Measurements from ENCODE around the gene SVOPL. TPM values are rescaled to one million over a fixed set of nuclear protein-coding genes. Genes with fewer than 3 reads are reported as not detected.
"Not testable (repeated sequence)": the region's sequence is repeated elsewhere in the genome, so short reads cannot be mapped to it uniquely, and the experiment has no call there.

SVOPL gene
- total and polyA plus RNA-seq, 10 donors, result 0.13 to 0.97 (median 0.17) TPM; not detected in 7

- H3K4me3 ChIP-seq, result no peak overlapping the region
- no peaks in the 10 kb centered on the region for H3K27me3 ChIP-seq (replicated peaks in 1 of 7)
- intact Hi-C loops (cut with DNase I; ENCODE audit: low total_unique reads), result loop anchor here (5.0 to 10.0 kb wide), 3 partner anchors 284 to 736 kb away; partner anchors contain the start of gene CREB3L2
- H3K27ac ChIP-seq, result no peak overlapping the region
- DNase-seq, result peak; percentile 89
- no peaks in the 10 kb centered on the region for H3K36me3 ChIP-seq
- H3K4me1 ChIP-seq, result peaks cover 0 to 5% (median 0%) of the 10 kb centered on the region in 6 donors
- TF ChIP-seq CTCF (IDR thresholded peaks at IDR 0.05 in 8 of 11, conservative IDR thresholded peaks at IDR 0.05 in 3 of 11) (peak; percentile 44 to 89 (median 82)), POLR2A (IDR thresholded peaks at IDR 0.05) (no peak), POLR2AphosphoS5 (IDR thresholded peaks at IDR 0.05) (no peak)
- H3K9me3 ChIP-seq, result peaks cover 0 to 6% (median 0%) of the 10 kb centered on the region in 8 donors
- WGBS, 5 donors, result 32 to 35% (median 34%) methylated on average over 14 of the region's 14 CpGs
These were observed 37.6 kb upstream of the SVOPL start for GRCh38 chr7:138738551-138739335.

DNA sequence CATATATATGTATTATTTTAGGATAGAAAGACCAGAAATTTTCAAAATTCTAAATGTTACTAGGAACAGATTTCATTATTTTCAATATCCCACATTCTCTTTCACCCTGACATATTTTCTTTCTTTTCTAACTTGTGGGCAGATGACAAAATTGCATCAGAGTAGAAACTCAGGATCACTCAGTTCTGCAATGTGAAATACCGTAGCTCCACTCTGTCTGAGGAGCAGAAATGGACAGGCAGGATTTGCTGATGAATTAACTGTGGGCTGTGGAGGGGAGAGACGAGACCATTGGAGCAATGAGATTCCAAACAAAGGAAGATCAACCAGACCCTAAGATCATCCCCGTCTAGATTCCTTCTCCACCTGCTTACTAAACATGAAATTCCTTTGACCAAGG, 37.0 kb upstream of the SVOPL start:
- TF ChIP-seq POLR2AphosphoS5 (IDR thresholded peaks at IDR 0.05) (no peak), POLR2A (IDR thresholded peaks at IDR 0.05) (no peak), CTCF (IDR thresholded peaks at IDR 0.05 in 8 of 11, conservative IDR thresholded peaks at IDR 0.05 in 3 of 11) (no peak)
- no peak for DNase-seq
- peaks cover 0 to 6% (median 0%) of the 10 kb centered on the region in 8 donors for H3K9me3 ChIP-seq
- no peak overlapping the region for H3K27ac ChIP-seq
- WGBS, 5 donors, result 56 to 90% (median 70%) methylated on average over 3 of the region's 3 CpGs
- H3K36me3 ChIP-seq, result no peaks in the 10 kb centered on the region
- H3K4me3 ChIP-seq, result no peak overlapping the region
- peaks cover 0 to 5% (median 0%) of the 10 kb centered on the region in 6 donors for H3K4me1 ChIP-seq
- intact Hi-C loops (cut with DNase I; ENCODE audit: low total_unique reads), result loop anchor here (5.0 to 10.0 kb wide), 3 partner anchors 283 to 736 kb away; partner anchors contain the start of gene CREB3L2
- H3K27me3 ChIP-seq (replicated peaks in 1 of 7), result no peaks in the 10 kb centered on the region

DNA sequence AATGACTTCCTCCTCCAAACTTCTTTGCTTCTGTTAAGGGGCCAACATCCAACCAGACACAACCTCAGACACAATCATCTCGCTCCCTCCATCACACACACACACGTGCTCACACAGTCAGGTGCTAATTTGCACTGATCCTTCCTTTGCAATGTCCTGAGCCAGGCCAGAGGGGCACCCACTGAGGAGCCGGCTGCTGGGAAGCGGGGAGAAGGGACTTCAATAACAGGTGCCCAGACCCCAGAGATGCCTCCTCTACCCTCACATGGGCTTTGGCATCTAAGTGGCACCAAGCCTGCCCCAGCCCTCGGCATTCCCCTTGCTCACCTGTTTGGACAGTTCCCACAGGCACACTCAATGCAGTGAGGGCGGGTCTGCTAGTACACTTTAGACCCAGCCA, 34.2 kb upstream of the SVOPL start:
- intact Hi-C loops (cut with DNase I; ENCODE audit: low total_unique reads), result loop anchor here (5.0 to 10.0 kb wide), 3 partner anchors 281 to 733 kb away; partner anchors contain the start of gene CREB3L2

DNA sequence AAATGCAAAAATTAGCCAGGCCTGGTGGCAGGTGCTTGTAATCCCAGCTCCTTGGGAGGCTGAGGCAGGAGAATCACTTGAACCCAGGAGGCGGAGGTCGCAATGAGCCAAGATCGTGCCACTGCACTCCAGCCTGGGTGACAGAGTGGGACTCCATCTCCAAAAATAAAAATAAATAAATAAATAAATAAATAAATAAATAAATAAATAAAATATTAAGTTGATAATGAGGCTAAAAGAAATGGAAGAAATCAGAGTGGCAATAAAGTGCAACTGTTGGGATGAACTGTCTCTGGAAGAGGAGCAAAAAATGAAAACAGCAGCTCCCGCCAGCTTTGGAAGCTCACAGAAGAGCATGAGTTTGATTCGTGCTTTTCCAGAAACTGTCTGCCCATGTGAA, 30.6 kb upstream of the SVOPL start:
- intact Hi-C loops (cut with DNase I; ENCODE audit: low total_unique reads), result loop anchor here (10.0 kb wide), 1 partner anchor 277 kb away; no protein-coding TSS in a partner anchor
- not testable (repeated sequence) for DNase-seq
- WGBS, 5 donors, result 87 to 94% (median 92%) methylated on average over 5 of the region's 5 CpGs

More for the DNA sequence above, 34.2 kb upstream of the SVOPL start:
- H3K36me3 ChIP-seq, result no peaks in the 10 kb centered on the region
- H3K4me3 ChIP-seq, result no peak overlapping the region
- no peak for DNase-seq
- H3K9me3 ChIP-seq, result peaks cover 0 to 6% (median 0%) of the 10 kb centered on the region in 8 donors
- H3K27me3 ChIP-seq (replicated peaks in 1 of 7), result no peaks in the 10 kb centered on the region
- no peak overlapping the region for H3K27ac ChIP-seq
- TF ChIP-seq POLR2A (IDR thresholded peaks at IDR 0.05), result no peak
- no peak for TF ChIP-seq POLR2AphosphoS5 (IDR thresholded peaks at IDR 0.05)
- no peak for TF ChIP-seq CTCF (IDR thresholded peaks at IDR 0.05 in 8 of 11, conservative IDR thresholded peaks at IDR 0.05 in 3 of 11)
- 69 to 83% (median 78%) methylated on average over 6 of the region's 6 CpGs for WGBS, 5 donors
- peaks cover 0 to 5% (median 0%) of the 10 kb centered on the region in 6 donors for H3K4me1 ChIP-seq

More for the DNA sequence above, 30.6 kb upstream of the SVOPL start:
- not testable (repeated sequence) for H3K27ac ChIP-seq; H3K4me1 ChIP-seq; H3K4me3 ChIP-seq; H3K27me3 ChIP-seq (replicated peaks in 1 of 7); H3K36me3 ChIP-seq; H3K9me3 ChIP-seq

Measured in spleen (tissue), 11 donors.